ENCODE results near the gene GPRC5B. TPM values are rescaled to one million over a fixed set of nuclear protein-coding genes. Genes with fewer than 3 reads are reported as not detected.

Gene GPRC5B
- total RNA-seq, 4 donors from 2014 or later: 19.9 to 34.1 (median 27.7) TPM

DNA sequence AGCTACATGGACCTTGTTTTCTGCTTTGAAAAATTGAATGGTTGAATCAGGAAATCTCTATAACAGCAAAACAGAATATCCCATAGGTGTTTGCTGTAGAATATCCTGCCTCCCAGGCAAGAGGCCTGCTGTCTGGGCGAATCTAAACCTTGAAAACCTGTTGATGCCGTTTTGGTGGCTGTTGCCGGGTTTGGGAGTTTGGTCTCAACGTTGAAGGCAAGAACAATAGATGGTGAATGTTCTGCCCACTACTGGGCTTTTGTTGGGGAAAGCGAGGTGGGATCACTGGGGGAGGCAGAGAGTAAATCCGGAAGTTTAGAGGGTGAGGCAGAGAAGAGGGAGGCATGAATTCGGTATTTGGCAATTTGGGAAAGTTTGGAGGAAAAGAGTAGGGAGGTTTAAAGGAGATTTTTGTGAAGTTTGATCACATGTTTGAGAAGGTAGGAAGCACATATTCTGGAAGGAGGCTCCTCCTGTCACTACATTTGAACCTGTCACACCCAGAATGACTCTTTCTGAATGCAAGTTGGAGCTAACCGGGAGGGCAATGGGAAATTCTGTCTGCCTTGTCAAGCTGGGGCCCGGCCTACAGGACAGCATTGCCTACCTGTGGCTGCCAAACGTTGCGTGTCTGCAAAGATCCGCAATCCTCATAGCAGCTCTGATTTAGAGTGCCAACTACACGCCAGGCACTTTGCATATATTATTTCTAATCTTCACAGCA is 46.5 kb downstream of the GPRC5B start:
- 88% methylated on average over 13 of the region's 13 CpGs for WGBS, 2 donors
- H3K4me1 ChIP-seq: no peaks in the 10 kb centered on the region
- H3K27ac ChIP-seq: no peak overlapping the region

DNA sequence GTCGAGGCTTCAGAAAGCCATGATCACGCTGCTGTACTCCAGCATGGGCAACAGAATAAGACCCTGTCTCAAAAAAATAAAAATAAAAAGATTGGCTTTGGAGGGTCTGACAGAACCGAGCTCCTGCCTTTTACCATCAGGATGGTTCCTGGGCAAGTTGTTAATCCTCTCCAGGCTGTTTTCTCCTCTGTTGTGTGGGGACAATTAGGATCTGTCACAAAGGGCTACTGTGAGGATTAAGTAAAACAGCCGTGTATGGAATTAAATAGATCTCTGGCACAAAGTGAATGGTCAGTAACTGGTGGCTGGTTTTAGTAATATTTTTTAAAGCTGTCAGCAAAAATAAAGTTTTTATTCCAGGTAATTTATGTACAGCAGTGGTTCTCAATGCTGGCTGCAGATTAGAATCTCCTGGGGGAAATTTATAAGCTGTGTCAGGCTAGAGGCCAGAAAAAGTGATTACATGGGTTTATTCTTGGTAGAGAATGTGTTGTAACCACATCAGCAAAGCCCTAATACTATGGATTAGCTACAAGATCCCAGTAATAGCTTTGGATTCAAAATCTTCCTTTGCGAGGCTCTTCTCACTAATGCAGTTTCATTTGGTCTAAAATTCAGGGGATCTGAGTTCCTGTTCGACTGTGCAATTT is 47.2 kb downstream of the GPRC5B start:
- no peak for DNase-seq
- 83 to 92% methylated on average over 6 of the region's 6 CpGs for WGBS, 2 donors
- no peaks in the 10 kb centered on the region for H3K4me1 ChIP-seq
- intact Hi-C loops (cut with DNase I): no loop called here
- H3K9me3 ChIP-seq: no peaks in the 10 kb centered on the region
- no peaks in the 10 kb centered on the region for H3K27me3 ChIP-seq
- no peak for TF ChIP-seq POLR2A (IDR thresholded peaks at IDR 0.05)
- no peak overlapping the region for H3K4me3 ChIP-seq (replicated peaks in 1 of 3)
- H3K27ac ChIP-seq: no peak overlapping the region
- H3K36me3 ChIP-seq: no peaks in the 10 kb centered on the region

More for the DNA sequence above, 46.5 kb downstream of the GPRC5B start:
- Histone ChIP-seq H3K4me3 (replicated peaks in 1 of 3) (no peak overlapping the region), H3K27me3 (no peaks in the 10 kb centered on the region), H3K36me3 (no peaks in the 10 kb centered on the region), H3K9me3 (no peaks in the 10 kb centered on the region)
- intact Hi-C loops (cut with DNase I): no loop called here
- no peak for DNase-seq
- no peak for TF ChIP-seq POLR2A (IDR thresholded peaks at IDR 0.05)
- TF ChIP-seq, protein P1, sequence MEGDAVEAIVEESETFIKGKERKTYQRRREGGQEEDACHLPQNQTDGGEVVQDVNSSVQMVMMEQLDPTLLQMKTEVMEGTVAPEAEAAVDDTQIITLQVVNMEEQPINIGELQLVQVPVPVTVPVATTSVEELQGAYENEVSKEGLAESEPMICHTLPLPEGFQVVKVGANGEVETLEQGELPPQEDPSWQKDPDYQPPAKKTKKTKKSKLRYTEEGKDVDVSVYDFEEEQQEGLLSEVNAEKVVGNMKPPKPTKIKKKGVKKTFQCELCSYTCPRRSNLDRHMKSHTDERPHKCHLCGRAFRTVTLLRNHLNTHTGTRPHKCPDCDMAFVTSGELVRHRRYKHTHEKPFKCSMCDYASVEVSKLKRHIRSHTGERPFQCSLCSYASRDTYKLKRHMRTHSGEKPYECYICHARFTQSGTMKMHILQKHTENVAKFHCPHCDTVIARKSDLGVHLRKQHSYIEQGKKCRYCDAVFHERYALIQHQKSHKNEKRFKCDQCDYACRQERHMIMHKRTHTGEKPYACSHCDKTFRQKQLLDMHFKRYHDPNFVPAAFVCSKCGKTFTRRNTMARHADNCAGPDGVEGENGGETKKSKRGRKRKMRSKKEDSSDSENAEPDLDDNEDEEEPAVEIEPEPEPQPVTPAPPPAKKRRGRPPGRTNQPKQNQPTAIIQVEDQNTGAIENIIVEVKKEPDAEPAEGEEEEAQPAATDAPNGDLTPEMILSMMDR (IDR thresholded peaks at IDR 0.05): no peak

DNA sequence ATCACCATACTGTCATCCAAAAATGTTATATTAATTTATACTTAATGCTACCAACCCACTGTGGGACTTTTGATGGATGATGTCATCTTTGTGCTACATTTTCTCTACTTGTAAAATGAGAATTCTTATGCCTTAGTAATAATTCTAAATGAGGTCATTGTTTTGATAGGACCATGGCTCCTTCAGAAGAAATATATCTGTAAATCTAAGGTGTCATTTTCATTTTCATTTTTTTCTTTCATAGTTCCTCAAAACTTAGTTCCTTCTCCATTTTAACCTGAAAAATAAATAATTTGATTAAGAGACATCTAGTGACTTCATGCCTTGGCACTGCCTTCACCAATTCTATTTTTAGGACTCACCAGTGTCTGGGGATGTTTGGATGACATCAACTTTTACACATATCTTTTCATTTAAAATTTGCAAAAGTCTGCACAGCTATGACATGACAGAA is 48.7 kb downstream of the GPRC5B start:
- intact Hi-C loops (cut with DNase I): no loop called here
- H3K9me3 ChIP-seq: no peaks in the 10 kb centered on the region
- H3K27me3 ChIP-seq: no peaks in the 10 kb centered on the region
- no peaks in the 10 kb centered on the region for H3K36me3 ChIP-seq
- no peak overlapping the region for H3K27ac ChIP-seq
- no peak for DNase-seq
- no peaks in the 10 kb centered on the region for H3K4me1 ChIP-seq
- no peak overlapping the region for H3K4me3 ChIP-seq (replicated peaks in 1 of 3)
- TF ChIP-seq, protein P1 (IDR thresholded peaks at IDR 0.05): no peak
- no peak for TF ChIP-seq POLR2A (IDR thresholded peaks at IDR 0.05)

DNA sequence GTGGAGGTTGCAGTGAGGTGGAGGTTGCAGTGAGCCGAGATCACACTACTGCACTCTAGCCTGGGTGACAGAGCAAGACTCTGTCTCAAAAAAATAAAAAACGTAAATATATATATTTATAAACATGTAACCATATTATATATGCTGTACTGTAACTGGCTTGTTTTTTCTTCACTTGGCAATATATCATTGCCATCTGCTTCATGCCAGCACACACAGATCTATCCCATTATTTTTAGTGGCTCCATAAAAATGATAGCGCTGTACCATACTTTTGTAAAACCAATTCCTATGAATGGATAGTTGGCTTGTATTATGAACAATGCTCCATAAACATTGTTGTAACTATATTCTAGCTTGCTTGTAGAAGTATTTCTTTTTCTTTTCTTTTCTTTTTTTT is 49.5 kb downstream of the GPRC5B start:
- Histone ChIP-seq H3K4me3 (replicated peaks in 1 of 3) (no peak overlapping the region), H3K27me3 (no peaks in the 10 kb centered on the region), H3K4me1 (no peaks in the 10 kb centered on the region), H3K27ac (no peak overlapping the region), H3K36me3 (no peaks in the 10 kb centered on the region), H3K9me3 (no peaks in the 10 kb centered on the region)
- 97 to 98% methylated on average over 3 of the region's 3 CpGs for WGBS, 2 donors
- TF ChIP-seq, protein P1 (IDR thresholded peaks at IDR 0.05): no peak
- no peak for TF ChIP-seq POLR2A (IDR thresholded peaks at IDR 0.05)
- DNase-seq: no peak
- intact Hi-C loops (cut with DNase I): no loop called here

DNA sequence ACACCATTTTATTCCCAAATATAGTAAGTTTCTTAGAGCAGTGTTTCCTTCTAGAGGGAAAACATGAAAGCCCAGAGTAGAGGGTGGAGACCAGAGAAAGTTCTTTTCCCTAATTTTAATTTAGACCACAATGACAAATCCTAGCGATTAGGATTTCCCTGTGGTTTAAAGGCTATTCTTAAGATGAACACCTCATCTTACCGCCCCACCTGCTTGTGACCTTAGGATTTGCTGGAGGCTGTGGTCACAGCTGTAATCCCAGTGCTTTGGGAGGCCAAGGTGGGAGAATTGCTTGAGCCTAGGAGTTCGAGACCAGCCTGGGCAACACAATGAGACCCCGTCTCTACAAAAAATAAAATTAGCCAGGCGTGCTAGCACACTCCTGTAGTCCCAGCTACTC is 51.1 kb downstream of the GPRC5B start:
- Histone ChIP-seq H3K9me3 (no peaks in the 10 kb centered on the region), H3K36me3 (peaks cover 0 to 5% of the 10 kb centered on the region in 2 donors), H3K4me3 (replicated peaks in 1 of 3) (no peak overlapping the region), H3K4me1 (no peaks in the 10 kb centered on the region), H3K27me3 (no peaks in the 10 kb centered on the region), H3K27ac (no peak overlapping the region)
- no peak for TF ChIP-seq POLR2A (IDR thresholded peaks at IDR 0.05)
- TF ChIP-seq, protein P1 (IDR thresholded peaks at IDR 0.05): no peak
- intact Hi-C loops (cut with DNase I): no loop called here
- DNase-seq: no peak
- WGBS, 2 donors: 91 to 97% methylated on average over 5 of the region's 5 CpGs

All from thyroid gland (tissue), 4 donors.